GM18907 (cell line): ENCODE results near the gene PPM1F.
"Not testable (repeated sequence)": the region's sequence is repeated elsewhere in the genome, so short reads cannot be mapped to it uniquely, and the experiment has no call there.

Source experiments
- ATAC-seq: cut with Tn5 transposase; IDR thresholded peaks from one replicate; pipeline ENCODE4 v1.9.1; 2021; ENCODE audit warnings: mild to moderate bottlenecking, moderate library complexity; ENCODE audit not compliant: unreplicated experiment

The PPM1F gene

DNA sequence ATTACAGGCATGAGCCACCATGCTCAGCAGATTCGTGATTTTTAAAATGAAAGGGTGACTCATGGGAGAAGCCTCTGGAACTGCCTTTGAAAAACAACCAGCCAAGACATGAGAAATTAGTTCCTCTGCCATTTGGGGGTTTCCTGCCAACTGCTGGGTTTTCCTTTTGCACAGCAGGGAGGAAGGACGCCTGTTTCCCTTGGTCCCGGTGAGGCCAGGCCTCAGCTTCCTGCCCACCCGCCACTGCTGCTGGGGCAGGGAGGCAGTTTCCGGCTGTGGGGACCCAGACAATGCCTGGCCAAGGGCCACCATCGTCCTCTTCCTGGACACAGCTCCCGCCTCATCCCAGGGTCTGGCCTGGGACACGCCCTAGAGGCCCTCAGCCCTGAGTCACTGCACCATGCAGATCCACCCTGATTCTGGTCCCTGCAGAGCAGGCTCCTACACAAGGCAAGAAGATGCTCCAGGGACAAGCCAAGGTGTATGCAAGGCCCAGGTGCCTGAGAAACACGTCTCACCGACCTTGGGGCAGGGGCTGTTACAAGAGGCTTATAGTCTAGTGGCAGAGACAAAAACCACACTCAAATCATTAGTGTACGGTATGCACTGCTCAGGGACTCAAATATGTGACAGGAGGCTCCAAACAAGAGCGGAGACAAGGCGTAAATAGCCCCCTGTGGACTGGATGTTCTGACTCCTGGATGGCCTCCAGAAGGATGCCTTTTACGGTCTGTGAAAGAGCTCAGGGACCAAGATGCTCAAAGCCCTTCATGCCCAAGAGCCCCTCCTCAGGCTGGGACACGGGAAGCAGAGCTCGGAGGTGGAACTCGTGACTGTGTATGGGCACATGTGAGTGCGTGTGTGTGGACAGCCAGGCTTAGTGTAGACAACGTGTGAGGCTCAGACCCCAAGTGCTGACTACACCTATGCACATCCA, 10.0 kb downstream of the PPM1F start:
- ATAC-seq: no peak

DNA sequence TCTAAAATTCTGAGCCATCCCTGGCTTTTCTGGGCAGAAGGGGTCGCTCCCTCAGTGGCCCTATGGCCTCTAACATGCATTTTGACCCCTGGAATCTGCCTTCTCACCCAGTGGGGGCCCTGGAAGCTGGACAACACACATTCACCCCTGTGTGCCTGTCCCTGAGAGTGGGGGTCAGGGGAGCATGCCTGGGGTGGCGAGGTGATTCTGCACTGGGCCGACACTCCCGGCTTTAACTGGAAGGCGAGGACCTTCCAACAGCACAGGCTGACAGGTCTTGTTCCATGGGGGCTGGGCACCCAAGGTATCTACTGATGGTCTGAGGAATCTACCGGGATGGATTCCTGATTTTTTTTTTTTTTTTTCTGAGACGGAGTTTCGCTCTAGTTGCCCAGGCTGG, 10.7 kb downstream of the PPM1F start:
- ATAC-seq: no peak

DNA sequence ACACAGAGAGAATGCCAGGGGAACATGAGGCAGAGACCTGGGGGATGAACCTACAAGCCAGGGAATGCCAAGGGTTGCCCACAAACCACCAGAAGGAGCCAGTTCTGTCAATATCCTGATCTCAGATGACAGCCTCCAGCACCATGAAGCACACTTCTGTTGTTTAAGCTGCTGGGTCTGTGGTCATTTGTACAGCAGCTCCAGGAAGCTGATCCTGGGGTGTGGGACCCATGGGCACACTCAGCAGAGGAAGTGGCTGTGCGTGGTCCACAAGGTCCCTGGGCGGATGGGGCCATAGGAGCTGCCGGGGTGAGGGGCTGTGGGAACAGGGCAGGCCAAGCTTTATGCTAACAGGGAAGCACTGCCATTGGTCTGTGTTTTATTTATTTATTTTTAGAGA, 12.1 kb downstream of the PPM1F start:
- no peak for ATAC-seq

DNA sequence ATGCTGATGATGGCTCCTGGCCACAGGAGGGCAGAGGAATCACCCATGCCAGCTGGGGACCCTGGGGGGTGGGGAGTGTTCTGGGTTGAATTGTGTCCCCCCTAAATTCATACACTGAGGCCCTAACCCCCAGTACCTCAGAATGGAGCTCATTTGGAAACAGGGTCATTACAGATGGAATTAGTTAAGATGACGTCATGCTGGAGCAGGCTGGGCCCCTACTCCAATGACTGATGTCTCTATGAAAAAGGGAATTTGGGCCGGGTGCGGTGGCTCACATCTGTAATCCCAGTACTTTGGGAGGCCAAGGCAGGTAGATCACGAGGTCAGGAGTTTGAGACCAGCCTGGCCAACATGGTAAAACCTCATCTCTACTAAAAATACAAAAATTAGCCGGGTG, 12.7 kb downstream of the PPM1F start:
- not testable (repeated sequence) for ATAC-seq

DNA sequence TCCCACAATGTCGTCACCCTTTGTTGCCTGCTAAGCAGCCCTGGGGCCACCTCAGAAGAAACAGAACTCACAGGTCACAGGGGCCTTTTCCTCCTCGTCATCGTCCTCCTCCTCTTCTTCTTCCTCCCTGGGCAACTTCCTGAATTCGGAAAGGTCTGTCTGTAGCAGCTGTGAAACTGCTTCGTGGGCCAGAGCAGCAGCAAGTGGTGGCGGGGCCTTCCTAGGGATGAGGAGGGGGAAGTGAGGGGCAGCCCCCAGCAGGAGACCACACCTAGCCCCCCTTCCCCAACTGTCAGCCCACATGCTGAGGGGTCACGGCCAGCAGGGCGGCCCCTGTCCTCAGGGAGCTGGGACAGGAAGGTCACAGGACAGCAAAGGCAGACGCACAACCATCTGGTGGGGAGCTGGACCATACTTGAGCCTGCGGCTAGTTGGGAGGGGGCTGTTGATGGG, 13.2 kb downstream of the PPM1F start:
- no peak for ATAC-seq

DNA sequence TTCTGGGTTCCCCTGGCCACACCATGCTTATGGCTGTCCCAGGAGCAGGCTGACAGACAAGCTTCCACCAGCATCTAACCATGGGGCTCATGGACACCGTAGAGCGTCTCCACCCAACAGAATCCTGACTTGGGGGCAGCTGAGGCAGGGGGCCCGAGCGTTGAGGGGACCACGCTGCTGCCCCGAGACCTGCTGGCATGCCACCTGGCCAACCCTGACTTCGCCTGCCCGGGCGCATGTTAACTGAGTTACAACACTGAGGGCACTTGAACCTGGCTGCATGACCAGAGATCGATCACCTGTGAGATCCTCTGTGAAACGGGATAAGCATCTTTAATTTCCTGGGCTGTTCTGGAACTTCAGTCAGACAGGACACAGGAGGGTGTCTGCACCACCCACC, 13.7 kb downstream of the PPM1F start:
- ATAC-seq: no peak

DNA sequence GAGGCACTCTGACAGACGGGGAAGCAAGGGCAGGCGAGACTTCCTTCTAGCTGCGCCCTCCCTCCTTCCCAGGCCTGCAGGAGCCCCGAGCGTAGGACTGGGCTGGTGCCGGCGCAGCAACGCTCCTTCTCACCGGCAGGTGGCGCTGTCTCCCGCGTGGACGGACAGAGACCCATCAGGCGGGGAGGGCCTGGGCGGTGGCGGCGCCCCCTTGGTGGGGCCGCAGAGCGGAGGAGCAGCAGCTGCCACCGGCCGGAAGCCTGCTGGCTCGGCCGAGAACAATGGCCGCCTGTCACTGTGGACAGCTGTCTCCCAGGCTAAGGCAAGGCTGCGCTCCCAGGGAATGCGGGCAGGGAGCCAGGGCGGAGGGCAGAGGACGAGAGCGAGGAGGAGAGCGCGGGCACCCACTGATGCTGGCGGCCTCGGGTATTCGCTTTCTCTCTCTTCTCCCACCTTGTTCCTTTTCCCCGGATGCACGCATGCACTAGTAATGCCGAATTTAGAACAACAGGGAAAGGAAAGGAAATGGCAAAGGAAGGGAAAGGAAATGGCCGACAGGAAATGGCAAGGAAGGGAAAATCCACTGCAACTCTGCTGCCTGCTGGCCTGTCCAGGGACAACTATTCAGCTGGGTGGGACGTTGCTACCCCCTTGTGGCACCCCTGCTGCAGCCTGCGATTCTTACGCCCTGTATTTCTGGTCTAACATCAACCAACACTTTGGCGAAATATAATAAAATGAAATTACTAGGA, 14.4 kb downstream of the PPM1F start:
- ATAC-seq: peak; percentile 88

DNA sequence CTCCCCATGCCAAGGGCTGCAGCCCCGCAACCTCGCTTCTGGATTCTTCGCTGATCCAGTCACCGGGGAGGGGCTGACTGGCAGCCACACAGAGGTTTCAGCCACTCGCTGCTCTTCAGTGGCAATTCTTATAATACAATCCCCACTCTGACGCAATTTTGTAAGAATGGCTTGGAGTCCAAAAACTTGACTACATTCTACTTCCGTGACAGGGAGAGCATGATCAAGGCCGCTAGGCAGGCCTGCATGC, 14.9 kb downstream of the PPM1F start:
- ATAC-seq: no peak

DNA sequence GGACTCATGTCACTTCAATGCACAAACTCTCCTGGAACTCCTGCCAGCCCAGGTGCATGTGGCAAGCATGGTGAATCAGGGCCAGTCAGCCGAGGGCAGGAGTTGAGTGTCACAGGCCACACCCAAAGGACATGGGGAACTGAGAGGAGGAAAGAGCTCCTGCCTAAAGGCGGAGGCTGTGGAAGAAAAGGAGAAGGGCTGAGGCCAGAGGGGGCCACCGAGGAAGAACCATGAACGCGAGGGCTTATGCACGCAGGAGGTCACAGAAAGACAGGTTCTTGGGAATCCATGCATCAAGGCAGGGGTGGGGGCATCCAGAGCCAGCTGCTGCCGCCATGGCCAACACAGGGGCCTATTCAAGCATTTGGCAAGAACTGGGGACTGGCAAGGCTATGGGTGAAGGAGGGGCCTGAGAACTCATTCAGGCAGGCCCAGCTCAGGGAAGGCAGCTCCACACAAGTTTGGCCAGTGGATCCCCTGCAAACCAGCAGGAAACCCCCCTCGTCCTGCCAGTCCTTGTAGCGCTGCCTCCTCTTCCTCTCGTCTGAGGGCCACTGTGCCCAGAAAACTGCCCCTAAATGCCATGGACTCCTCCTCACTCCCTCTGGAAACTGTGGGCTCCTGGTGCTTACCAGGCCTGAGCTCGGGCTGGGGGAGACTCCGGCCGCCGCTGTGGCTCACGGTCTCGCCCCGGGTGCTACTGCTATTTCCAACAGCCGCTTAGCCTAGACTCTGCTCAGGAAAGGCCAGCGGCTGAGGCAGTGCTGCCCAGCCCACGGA, 15.4 kb downstream of the PPM1F start:
- ATAC-seq: no peak

DNA sequence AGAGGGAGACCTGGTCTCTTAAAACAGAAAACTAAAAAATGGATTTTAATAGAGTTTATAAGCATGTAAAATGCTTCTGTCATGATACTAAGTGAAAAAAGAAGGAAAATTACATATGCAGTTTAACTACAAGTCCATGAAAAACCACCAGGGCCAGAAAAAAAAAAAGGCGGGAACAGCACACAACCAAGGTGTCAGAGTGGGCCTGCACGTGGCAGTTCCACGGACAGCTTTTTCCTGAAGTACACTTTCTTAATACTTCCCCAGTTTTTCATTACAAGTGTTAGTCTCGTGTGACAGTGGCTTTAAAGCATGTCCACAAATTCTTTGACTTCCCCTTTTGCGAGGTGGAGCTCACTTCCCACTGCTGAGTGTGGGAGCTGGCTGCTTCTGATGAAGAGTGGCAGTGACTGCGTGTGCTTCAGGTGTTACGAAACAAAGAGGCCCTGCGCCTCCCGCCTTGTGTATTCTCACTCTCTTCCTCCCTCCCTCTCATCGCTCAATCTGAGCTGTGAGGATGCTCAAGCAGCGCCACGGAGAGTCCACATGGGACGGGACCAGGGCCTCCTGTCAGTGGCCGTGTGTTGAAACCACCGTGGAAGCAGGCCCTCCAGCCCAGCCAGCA, 16.4 kb downstream of the PPM1F start:
- no peak for ATAC-seq

DNA sequence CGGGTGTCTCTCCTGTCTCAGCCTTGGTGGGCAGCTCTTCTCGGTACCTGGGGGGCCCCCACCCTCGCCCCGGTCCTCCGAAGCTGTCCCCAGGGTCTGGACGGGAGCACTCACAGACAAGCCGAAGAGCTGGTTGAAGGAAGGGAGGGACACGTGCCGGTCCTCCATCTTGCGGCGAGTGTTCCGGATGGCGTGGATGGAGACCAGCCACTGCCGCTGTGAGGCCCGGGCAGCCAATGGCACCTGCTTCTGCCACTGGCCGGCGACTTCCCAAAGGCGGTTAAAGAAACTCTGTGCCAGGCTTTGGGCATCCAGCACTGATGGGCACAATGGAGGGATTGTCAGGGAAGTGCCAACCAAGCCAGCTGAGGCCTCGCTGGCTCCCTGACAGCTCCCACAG, 18.7 kb downstream of the PPM1F start:
- ATAC-seq: no peak

DNA sequence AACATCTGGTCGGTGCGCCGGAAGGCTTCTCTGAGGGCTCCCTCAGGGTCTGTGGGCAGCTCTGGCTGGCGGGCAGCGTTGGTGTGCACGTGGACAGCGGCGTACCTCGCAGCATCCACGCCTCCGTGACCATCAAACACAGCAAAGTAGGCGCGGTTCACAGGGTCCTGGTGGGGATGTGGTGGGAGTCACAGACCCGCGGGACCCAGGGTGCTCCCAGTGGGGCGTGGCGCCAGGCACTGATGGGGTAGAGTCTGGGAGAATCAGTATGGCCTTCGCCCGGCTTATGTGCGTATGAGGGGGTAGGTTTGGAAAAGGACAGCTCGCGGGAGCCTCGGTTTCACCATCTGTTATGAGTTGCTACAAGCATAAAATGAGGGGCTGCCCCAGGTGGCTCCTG, 19.2 kb downstream of the PPM1F start:
- ATAC-seq: no peak

DNA sequence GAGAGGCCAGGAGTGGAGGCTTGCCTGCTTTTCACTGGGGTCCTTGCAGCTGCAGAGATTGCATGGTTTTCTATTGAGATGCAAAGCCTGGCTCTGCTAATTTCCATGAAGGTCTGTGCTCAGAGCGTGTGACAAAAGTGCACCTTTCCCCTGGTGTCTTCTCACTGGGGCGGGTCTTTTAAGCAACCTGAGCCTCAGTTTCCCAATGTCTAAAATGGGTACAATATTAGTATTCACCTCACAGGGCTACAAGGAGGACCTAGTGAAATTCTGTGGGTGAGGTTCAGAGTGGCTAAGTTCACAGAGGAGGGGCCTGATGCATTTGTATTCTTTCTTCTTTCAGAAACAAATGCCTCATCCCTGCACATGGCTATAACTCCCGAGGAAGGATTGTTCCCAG, 20.3 kb downstream of the PPM1F start:
- no peak for ATAC-seq

DNA sequence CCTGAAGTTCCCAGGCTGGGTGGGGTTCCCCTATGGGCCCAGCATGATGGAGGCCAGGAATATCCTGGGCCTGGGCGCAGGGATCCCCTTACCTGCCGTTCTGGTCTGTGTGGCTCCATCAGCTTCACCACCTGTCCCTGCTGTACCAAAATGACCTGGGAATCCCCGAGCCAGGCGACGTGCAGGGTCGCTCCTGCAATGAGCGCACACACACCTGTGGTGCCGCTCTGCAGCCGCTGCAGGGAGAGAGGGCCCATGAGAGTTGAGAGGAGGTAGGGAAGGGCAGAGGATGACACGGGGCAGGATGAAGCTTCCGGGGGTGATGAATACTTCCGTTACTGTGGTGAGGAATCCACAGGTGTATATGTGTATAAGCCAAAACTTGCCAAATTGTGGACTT, 21.6 kb downstream of the PPM1F start:
- ATAC-seq: no peak

DNA sequence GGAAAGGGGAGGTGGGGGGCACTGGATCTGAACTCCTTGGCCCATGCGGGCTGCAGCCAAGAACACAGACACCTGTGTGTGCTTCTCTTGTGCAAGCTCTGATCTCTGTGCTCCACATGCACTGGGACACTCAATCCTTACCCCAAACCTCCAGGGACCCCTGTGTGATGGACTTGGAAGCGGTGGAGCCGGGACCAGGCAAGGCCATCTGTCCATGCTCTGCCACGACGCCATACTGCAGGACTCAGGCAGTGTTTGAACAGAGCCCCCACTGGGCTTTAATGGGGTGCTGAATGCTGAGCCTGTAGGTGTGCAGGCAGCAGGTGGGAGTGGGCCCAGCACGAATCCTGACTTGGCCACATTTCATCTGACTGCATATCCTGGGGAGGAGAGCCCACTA, 23.4 kb downstream of the PPM1F start:
- ATAC-seq: no peak

DNA sequence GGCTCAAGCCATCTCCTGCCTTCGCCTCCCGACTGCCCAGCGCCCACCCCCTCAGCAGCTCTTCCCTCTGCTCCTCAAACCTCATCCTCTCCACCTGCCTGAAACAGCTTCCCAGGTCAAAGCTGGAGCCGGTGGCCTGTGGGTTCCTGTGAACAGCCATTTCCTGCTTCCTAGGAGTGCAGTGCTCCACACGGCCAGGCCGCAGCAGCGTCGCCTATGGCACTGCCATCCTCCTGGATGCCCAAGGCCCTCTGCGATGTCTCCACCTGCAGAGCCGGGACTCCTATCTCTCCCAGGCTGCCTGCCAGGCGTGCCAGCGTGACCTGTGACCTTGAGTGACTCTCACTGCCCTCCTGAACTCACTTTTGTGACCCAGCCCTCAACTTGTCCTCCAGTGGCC, 24.6 kb downstream of the PPM1F start:
- no peak for ATAC-seq

DNA sequence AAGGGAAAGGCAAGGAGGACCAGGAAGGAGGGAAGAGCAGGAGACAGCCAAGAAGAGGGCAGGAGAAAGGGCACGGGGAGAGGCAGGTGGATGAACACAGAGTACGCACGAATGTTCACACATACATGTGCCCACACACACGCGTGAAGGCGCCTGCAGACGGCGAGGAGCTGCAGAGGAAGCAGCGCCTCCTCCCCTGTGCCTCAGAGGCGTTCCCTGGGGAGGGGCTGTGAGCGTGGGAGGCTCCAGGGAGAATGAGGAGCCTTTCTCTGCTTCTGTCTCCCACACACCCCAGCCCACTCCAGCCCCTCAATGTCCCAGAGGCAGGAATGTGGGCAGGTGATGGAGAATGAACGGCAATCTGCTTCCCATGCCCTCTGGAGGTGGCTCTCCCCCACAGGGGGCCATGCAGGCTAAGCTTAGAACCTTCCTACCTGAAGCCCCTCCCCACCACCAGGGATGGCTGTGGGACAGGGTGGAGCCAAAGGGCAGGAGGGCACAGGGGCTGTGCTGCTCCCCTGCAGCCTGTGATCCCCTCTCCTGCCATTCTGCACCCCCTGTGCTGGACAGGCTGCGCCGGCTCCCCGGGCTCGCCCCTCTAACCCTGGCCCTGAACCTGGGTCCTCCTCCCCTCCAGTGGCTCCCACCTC, 25.3 kb downstream of the PPM1F start:
- ATAC-seq: no peak

DNA sequence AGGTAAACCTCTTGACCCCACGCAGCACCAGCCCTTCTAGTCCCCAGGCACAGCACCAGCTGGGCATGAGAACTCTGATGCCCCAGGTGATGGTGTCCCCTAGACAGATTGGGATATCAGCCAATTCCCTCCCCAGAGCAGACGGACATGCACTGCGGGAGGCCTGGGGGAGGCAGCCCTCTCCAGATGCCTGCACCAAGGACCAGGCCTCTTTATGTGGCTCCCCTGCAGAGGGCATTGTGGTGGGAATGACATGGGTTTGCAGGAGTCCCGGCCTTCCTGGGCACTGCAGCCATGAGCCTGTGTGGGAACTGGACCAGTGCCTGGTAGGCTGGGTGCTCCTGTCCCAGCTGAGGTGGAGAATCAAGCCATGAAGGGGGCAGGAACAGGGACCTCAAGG, 25.9 kb downstream of the PPM1F start:
- no peak for ATAC-seq

DNA sequence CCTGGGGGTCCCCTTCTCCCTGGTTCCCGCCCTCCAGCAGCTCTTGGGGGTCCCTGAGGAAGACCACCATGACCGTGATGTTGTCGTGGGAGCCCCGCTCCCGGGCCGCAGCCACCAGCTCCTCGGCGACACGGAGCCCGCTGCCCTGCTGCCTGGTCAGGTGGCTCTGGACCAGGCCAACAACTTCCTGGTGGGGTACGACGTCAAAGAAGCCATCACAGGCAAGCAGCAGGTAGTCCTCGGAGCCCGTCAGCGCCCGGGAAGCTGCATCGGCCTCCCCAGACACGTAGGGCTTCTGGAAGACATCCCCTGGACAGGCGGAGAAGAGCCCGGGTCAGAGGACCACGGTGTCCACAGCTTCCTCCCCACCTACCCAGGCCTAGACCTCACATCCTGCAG, 29.5 kb downstream of the PPM1F start:
- ATAC-seq: no peak

DNA sequence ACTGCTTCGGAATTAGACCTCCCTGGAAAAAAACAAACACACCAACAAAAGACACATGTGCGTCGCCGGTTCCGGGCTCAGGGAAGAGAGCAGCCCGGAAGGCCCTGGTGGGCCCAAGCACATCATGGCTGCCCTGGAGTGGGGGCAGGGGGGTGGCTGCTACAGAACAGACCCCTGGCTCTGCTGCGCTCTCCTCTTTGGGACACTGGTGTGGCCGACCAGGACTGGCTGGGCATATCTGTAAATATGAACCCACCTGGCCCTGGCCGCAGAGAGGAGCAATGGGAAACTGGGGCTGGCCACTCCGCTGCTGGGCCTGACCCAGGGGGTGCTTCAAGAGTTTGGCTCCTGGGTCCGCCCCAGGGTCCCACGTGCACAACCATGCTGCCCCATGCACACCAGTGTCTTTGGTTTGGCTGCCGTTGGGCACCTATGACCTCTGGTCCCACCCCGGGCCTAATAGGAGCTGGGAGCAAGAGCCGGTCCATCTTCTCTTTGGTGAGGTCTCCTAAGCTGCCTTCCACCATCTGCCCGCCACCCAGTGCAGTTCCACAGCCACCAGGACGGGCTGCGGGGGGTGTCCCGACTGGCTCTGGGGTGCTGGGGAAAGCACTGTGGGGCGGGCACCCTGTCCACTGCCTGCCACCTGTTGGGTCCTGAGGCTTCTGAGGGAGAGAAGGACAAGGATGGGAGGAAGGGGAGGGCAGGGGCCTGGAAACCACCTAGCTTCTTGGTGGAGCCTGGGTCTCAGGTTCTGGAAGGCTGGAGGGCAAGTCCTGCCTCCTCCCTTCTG, 30.1 kb downstream of the PPM1F start:
- ATAC-seq: no peak
